AG08396 (cell line): ENCODE data around the gene ZNF638.

Experiments used
- DNase-seq: peaks from one replicate; pipeline ENCODE4 v3.0.0; 2012; ENCODE audit warnings: low spot score, mixed read lengths

ZNF638 gene

DNA sequence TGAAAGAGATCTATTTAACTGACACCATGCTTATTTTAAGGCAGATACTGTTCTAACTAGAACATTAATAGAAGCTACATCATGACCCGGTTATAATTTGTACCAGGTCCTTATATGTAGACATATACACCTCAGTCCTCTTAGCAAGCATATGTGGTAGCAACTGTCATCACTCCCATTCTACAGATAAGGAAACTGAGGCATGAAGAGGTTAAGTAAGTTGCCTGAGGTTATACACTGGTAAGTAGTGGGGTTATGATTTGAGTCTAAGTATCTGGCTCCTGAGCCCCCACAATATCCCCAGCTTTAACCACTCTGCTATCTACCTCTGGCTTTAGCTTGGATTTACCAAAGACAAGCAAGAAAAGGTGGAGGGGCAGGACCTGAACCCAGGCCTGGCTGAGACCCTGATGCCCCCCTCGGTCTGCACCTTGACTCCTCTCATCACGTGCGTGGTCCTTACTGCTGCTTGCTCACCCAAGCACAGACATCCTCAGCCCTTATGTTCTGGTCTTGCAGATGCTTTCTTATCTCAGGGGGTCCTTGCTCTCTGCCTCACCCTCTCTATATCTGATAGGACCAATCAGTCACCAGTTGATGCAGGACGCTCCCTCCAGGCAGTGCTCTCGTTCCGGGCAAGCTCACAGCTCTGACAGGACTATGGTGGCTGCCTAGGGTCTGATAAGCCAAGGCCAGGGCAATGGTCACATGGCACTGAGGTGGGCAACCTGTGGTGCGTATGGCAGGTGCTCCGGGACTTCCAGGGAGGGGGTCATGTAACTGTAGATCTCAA is 125.7 kb downstream of the ZNF638 start:
- no peak for DNase-seq

DNA sequence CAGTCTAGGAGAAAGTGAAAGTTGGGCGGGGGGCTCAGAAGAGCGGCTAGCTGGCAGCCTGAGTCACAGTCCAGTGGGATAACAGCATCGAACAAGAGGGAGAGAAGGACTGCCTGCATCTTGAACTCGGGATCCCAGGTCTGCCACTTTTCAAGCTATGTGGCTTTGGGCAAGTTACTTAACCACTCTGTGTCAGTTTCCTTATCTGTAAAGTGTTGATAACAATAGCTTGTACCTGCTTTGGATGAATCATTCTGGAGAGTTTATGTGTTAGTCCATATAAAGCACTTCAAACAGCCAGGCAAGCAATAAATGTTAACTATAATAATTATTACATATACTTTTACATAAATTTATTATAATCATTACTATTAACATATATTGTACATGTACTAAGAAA is 126.3 kb downstream of the ZNF638 start:
- DNase-seq = no peak

DNA sequence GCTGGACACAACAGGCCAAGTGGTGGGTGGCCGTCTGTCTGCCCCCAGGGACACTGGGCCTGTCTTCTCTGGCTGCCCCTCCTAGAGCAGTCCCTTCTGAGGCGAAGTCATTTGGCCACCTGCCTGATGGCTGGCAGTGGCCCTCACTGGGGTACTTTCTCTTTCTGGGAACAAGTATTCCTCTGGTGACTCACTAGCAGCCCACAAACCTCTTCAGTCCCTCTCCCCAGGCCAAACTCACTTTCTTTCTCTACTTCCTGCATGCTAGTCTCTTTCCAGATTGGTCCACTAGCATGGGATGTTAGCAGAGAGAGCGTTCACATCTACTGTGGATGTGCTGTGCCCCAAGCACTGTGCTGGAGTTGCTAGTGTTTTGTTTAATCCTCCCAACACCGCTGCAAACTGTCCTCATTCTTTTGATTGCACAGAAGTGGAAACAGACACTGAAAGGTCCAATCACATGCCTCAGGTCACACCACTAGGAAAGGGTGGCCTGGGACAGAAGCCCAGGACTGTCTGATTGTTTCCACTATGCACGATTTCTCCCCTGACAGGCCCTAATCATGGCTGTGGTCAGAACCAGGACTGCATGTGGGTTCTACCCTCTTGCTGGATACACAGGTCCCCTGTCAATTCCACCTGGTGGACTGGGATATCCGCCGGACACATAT is 127.0 kb downstream of the ZNF638 start:
- peak; percentile 61 for DNase-seq

DNA sequence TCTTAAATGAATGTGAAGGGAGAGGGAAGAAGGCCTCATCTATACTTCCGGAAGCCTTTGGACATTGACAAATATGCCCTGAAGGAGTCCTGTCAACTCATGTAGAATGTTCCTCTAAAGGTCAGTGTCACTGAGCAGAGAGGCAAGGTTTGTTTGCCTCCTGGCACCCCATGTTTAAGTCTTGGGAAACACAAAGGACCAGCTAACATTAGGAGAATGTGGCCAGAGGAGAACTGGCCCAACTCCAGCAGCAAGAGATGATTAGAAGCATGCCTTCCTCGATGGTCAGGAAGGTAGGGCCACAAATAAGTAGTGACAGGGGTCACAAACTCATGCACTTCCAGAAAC is 127.5 kb downstream of the ZNF638 start:
- DNase-seq = no peak

DNA sequence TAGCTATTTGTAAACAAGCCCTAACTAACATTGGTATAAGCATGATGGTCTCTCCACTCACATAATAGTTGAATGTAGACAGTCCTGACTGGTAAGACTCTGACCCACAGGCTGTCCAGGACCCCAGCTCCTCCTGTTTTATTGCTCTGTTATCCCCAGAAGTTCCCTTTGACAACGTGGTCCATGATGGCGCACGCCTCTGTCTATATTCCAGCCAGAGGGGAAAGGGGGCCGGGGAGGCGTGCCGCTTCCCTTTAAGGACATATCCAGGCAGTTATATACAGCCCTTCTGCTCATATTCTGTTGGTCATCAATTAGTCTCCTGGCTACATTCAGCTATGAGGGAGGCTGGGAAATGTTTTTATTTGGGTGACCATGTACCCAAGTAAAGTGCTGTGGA is 128.5 kb downstream of the ZNF638 start:
- no peak for DNase-seq

DNA sequence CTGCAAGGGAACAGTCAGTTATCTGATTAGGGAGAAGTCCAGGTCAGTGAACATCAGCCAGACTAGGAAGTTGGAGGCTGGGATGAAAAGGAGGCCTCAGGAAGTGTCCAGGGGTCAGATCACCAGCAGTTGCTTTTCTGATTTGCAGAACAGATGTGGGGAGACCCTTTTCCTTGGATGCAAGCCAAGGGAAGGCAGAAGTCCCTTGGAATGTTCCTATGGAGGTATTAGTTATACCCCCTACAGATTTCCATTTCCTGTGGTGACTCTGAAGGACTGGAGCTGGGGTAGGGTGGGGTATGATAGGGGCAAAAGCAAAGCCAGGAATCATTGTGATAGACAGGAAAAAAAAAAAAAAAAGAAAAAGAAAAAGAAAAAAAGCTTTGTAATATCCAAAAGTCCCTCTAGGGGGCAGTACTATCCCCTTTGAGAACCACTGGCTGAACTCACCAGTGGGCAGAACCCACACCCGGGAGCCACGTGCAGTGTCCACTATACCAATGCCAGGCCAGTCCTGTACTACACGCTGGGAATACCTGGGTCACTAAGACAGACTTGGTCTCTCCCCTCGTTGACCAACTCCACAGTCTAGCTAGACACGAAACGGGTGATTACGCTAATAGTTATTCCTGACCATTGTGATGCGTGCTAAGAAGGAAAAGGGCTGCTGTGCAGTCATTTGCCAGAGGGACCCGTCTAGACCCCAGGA is 129.2 kb downstream of the ZNF638 start:
- peak; percentile 74 for DNase-seq

DNA sequence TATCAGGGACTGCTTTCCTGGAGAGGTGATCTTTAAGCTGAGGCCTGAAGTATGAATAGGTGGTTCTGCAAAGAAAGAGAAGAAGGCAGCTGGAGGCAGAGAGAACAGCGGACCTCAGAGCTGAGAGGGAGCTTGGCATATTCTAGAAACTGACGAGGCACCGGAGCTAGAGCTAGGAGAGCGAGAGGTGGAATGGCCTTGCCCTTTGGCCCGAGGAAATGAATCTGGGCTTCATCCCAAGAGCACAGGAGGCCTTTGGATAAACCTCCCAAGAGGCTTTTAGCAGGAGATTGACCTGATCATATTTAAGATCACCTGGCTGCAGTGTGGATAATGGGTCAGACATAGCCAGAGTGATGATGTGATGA is 129.7 kb downstream of the ZNF638 start:
- no peak for DNase-seq

DNA sequence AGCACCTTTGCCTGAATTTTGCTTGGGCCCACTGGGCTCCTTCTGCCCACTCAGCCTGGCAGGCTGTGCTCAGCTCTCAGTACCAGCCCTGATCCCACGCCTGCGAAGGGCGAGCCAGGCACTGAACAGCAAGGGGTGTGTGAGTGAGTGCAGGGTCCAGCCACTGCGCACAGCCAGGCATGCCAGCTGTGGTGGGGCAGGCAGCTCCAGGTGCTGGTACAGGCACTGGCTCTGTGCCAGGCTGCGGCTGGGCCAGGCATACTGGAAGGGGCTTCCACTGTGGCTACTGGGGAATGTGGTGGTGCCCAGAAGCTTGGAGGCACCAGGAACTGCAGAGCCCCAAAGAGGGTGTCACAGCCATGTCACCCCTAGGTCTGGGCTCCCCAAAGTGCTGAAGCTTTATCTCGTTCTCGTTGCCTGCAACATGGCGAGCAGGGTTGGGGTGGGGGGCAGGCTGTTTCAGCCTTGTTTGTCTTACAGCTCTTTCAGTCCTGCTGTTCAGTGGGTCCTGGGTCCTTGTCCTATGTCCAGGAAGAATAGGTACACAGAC is 130.5 kb downstream of the ZNF638 start:
- DNase-seq = no peak

DNA sequence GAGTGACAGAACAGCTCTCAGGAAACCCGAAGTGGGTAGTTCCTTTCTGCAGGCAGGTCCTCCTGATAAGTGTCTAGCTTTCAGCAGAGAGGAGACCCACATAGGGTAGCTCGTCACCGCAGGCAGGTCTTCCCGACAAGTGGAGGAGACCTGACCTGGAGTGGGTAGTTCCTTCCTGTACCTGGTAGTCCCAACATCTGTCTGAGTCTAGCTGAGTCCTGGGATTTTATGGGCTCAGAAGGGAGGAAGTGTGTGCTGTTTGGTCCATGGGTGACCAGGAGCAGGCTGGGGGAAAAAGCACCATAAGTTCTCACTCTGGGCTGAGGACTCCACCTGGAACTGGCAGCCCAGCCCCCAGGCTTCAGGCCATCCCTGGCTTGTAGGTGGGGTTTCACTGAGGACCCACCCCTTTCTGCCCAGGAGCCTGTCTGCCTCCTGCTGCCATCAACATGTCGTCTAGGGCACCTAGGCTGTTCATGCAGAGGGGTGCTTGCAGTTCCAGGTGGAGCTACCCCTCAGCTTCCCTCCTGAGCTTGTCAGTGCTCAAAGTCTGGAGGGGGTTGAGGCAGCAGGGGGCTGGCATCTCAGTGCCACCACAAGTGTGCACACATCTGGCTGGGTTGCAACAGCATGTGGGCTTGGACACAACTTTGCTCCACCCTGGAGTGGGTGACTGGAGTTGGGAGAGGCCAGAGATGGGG is 131.2 kb downstream of the ZNF638 start:
- DNase-seq = no peak

DNA sequence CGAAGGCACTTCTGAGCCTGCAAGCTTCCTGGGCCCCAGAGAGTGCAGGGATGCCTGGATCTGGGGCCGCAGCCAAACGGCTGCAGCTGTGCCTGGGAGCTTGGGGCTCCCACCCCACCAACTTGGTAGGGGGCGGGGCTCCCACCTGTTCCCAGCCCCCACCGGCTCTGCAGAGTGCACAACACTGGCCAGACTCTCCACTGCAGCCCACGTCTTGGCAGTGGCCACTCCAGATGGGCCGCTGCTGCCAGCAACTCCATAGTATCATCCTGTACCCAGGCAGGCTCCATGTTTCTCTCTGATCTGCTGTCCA is 131.7 kb downstream of the ZNF638 start:
- DNase-seq = no peak

DNA sequence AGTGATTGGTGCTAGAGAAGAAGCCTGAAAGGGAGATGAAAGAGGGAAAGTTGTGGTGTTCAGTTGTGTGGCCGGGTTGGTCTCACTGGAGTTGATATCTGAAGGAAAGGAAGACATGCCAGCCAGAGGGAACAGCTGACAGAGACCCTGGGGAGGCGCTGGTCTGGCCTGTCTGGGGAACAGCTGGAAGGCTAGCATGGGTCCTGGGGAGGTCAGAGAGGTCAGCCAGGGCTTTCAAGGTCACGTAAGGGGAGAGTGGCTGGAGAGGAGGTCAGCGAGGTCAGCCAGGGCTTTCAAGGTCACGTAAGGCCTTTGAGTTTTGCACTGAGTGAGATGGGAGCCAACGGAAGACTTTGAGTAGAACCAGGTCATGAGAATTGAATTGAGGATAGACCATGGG is 132.8 kb downstream of the ZNF638 start:
- DNase-seq = no peak

DNA sequence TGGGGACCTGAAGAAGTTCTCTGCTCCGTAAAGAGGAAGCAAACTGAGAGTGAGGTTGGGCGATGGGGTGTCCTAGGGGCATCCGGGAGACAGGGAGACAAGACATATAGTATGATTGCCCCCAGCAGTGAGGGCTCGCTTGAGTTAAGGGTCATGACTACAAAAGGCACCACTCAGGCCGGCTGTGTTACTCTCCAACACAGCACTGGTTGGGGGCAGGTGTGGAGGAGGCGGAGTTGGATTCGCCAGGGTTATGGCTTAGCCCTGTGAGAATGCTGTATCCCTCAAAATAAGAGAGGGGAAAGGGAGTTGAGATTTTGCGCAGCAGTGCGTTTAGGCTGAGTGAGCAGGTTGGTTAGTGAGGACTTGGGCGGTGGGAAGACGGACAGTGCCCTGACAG is 133.8 kb downstream of the ZNF638 start:
- no peak for DNase-seq

DNA sequence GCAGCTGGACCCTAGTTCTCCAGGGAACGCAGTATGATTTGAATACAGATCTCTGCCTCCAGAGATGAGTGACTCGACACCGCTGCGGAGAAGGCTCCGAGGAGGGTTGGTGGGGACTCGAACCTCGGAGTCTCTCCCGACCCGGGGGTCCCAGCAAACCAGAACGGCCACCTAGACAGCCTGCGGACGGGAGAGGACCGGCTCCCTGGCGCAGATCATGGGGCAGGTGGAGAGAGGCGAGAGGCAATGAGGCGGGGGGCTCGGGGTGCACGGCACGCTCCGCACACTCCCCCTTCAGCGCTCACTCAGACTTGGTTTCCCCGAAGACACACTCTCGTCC is 134.3 kb downstream of the ZNF638 start:
- DNase-seq = no peak

DNA sequence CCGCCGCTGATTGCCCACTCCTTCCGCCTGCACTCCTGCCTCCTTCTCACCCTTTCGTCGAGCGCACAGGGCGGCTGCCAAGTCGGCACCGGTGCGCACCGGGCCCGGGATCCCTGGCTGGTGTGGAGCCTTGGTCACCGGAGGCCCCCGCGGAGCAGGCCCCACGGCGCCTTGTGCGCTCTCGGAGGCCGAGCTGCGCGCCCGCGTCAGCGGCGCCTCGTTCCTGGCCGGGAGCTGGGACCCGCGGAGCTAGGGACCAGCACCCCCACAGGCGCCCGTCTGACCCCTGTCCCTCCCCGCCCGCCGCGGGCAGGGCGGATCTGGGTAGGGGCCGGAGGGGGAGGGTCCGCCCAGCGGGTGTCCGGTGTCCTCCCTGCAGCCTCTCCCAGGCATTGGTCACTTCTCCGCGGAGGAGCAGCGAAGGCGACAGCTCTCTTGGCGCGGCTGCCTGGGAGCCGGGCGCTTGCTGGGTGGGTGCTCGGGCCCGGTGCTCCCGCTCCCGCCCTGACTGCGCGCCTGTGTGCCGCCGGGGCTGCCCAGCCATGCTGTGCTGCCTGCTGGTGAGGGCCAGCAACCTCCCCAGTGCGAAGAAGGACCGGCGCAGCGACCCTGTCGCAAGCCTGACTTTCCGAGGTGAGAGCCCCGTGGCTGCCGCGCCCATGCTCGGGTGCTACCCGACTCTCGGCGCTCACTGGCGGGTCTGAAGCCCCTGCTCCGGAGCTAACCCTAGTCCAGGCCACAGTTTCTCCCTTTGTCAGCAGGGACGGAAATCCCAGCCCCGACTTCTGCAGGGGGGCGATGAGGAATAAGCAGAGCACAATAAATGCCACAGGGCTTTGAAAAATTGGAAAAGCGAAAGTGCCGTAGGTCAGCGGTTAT is 135.0 kb downstream of the ZNF638 start:
- DNase-seq = peak; percentile 64

DNA sequence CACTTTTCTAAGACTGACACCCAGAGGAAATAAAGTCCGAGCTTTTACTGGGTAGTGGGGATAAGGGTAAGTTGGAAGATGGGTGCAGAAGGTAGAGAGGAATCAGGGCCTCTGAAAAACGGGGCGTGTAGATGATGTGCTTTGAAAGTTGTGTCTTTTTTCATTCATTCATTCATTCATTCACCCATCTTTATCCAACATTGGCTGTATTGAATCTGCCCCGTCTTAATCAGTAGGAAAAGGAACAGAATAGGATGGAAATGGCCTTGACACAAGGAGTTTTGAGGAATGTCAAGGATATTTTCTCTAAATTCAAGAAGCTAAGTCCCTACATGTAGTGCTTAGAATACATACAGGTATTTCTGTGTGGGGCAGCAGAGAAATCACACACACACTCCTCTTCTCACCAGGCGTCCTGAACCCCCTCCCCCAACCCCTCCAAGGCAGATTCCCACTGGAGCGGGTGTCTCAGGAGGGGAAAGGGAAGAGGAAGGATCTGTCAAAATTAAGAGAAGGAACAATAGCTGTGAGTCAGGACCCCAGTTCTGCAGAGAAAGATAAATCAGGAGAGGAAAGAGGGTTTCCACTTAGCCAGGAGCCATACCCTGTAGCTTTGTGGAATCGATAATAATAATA is 135.7 kb downstream of the ZNF638 start:
- no peak for DNase-seq

DNA sequence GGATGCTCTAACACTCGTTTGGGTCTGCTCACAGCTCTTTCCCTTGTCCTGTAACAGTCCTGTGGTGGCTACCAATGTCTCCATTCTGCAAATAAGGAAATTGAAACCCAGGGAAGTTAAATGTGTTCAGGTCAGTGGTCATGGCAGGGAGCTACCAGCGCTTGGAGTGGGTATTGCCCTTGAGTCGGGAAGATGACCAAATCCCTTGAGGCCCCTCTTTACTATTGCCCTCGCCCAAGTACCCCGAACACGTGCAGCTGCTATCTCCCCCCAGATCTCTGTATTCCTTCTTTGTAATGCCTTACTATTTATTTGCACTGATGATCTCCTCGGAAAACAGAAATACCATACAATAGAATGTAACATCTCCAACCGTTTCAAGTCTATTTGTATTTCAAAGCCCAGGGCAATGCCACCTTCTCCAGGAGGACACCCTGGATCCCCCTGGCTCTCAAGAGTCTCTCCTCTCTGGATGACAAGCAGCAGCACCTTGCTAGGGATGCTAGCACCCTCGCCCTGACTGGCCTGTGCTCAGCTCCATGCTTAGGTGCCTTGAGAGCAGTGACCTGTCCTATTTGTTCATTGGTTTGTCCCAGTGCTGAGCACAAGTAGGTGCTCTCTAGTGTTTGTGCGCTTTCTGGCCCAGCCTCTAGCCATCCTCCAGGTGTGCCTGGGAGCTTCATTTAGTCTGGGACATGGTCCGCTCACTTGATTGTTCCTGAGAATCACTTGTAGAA is 136.9 kb downstream of the ZNF638 start:
- no peak for DNase-seq

DNA sequence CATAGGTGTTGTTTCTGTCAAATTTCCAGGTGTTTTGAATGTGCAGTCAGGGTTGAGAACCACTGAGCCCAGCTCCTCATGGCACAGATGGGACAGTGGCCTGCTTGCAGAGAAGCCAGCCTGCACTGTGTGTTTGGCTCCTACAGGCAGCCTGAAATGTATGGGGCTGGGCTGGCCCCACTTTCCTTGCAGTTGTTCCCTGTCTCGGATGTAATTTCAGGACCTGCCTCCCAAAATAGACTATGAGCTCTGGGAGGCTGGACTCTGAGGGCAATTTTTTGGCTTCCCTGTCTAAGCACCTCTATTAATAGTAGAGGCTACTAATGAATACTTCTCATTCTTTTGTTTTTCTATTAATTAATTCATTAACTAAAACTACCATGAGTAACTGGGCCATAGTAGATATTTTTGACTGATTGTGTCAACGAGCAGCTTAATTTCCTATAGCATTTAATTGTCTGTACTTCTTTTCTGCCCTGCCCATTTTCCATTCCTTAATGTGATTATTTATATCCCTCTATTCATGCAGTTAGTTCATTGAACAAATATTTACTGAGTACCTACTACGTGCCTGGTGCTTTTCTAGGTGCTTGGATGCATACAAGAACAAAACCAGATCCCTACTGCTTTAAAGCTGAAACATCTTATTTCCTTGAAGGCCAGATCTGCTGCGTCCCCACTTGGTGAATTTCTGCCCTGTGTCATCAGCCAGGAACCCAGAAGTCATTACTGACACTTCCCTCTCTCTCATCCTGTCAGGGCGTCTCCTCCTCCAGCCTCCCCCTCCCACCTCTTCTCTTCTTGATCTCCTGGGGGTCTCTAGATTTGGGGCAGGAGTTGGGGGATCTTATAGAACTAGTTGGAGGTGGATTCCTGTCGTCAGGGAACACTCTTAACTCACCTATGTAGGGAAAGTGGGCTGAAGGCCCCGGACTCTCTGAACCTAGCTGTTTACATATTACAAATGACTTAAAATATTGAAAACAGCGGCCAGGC is 138.1 kb downstream of the ZNF638 start:
- no peak for DNase-seq

DNA sequence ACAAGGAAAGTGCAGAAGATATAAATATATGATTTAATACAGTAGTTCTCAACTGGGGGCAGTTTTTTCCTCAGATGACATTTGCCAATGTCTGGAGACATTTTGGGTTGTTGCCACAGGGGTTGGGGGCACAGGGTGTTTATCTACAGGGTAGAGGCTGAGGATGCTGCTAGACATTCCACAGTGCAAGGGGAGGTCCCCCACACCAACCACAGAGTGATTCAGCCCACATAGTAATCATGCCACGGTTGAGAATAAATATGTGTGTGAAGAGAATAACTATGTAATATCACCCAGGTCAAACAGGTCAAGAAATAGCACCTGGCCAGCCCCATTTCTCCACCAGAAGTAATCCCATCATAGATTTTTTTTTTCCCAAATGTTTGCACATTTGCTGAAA is 139.7 kb downstream of the ZNF638 start:
- DNase-seq = peak; percentile 63

DNA sequence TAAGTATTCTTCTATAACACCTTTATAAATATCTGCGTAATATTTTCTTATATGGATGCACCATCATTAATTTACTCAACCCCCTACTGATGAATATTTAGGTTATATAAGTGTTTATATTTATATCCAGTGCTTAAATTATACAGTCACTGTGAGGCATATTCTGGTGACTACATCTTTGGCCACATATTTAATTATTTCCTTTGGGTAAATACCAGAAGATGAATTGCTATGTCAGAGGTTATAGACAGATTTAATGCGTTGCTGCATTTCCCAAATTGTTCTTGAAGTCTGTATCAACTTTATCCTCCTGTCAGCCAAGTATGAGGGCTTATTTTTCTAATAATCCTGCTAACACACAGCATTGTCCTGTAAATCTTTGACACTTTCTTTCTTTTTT is 140.4 kb downstream of the ZNF638 start:
- no peak for DNase-seq
